A673 (cell line): ENCODE data around the gene ADAM10. TPM values are rescaled to one million over a fixed set of nuclear protein-coding genes. Genes with fewer than 3 reads are reported as not detected.

Experiments used
- BruUV-seq: library from RNA; stranded (reverse); fragments of 400-500 nt; replicated peaks from 2 replicates; lab custom pipeline; 2021; lab: Mats Ljungman, UMichigan
- CTCF ChIA-PET: fragments of 300-600 bp; sonication (Branson Sonifier 250); formaldehyde crosslinking; loops from one replicate; lab custom pipeline; 2022; ENCODE audit warnings: antibody characterized with exemption; lab: Charles Lee
- POLR2A ChIA-PET: fragments of 300-600 bp; sonication (Branson Sonifier 250); formaldehyde crosslinking; loops from one replicate; lab custom pipeline; 2022; ENCODE audit warnings: antibody characterized with exemption; ENCODE audit not compliant: low non-redundant PET; lab: Charles Lee
- DNase-seq: peaks from one replicate; pipeline ENCODE4 v3.0.0-alpha.2; 2015; ENCODE audit warnings: low spot score
- H3K27ac ChIP-seq: fragments of 200-600 bp; sonication (generic); 2 replicates; pipeline ENCODE4 v1.5.1; 2016; ENCODE audit warnings: mixed run types, low read depth, mild to moderate bottlenecking, mixed read lengths, antibody characterized with exemption, low read length; ENCODE audit not compliant: poor library complexity, severe bottlenecking
- H3K27me3 ChIP-seq: fragments of 200-600 bp; sonication (generic); replicated peaks from 2 replicates; pipeline ENCODE4 v1.6.1; 2017; ENCODE audit warnings: mixed run types, low read depth, mild to moderate bottlenecking, mixed read lengths, antibody characterized with exemption, low read length; ENCODE audit not compliant: insufficient read depth, poor library complexity
- H3K36me3 ChIP-seq: fragments of 200-600 bp; sonication (generic); 2 replicates; pipeline ENCODE4 v1.6.1; 2016; ENCODE audit warnings: mixed run types, mild to moderate bottlenecking, mixed read lengths, antibody characterized with exemption, low read length; ENCODE audit not compliant: insufficient read depth, poor library complexity, severe bottlenecking
- H3K4me1 ChIP-seq: fragments of 200-600 bp; sonication (generic); 2 replicates; pipeline ENCODE4 v1.6.1; 2017; ENCODE audit warnings: mixed run types, mild to moderate bottlenecking, mixed read lengths, antibody characterized with exemption, low read length; ENCODE audit not compliant: insufficient read depth, poor library complexity, severe bottlenecking
- H3K4me3 ChIP-seq: fragments of 200-600 bp; sonication (generic); 2 replicates; pipeline ENCODE4 v1.5.1; 2016; ENCODE audit warnings: low read depth, mixed run types, mild to moderate bottlenecking, mixed read lengths, low read length; ENCODE audit not compliant: poor library complexity, severe bottlenecking
- H3K9me3 ChIP-seq: fragments of 200-600 bp; sonication (generic); 2 replicates; pipeline ENCODE4 v1.6.1; 2016; ENCODE audit warnings: mixed run types, low read depth, mild to moderate bottlenecking, mixed read lengths, antibody characterized with exemption, low read length; ENCODE audit not compliant: poor library complexity, severe bottlenecking
- CTCF ChIP-seq: fragments of 300-800, 200-600 bp; sonication (generic); conservative IDR thresholded peaks from 2 replicates; pipeline ENCODE4 v1.5.1; 2017; ENCODE audit warnings: low read depth, mild to moderate bottlenecking, antibody characterized with exemption, low read length, moderate library complexity, mixed read lengths
- EZH2 ChIP-seq: fragments of 200-600 bp; sonication (generic); IDR thresholded peaks from 2 replicates; pipeline ENCODE4 v1.6.1; 2017; ENCODE audit warnings: borderline replicate concordance, low read depth, mild to moderate bottlenecking, mixed read lengths, antibody characterized with exemption, low read length; ENCODE audit not compliant: poor library complexity, severe bottlenecking
- intact Hi-C: fragments of 100-400 bp; cut with micrococcal nuclease; formaldehyde crosslinking; loops from one replicate; pipeline ENCODE4 v1.10.0; 2022; ENCODE audit not compliant: unreplicated experiment
- total RNA-seq: library from RNA; stranded (reverse); gene quantifications from 2 replicates; pipeline ENCODE4 v1.2.3, GENCODE V29; 2021

The ADAM10 gene
- total RNA-seq, 1 experiment from 2014 or later = 130 TPM

GRCh38 chr15:58795825-58796224 is 46.3 kb upstream of the ADAM10 start:
- DNase-seq = no peak
- no peaks in the 10 kb centered on the region for H3K27me3 ChIP-seq
- BruUV-seq = no TSS peak
- TF ChIP-seq CTCF = no peak
- TF ChIP-seq EZH2 = no peak
- H3K4me1 ChIP-seq = peaks cover 12% of the 10 kb centered on the region
- no peak overlapping the region for H3K4me3 ChIP-seq
- CTCF ChIA-PET = no interaction called here
- intact Hi-C loops = no loop called here
- no peaks in the 10 kb centered on the region for H3K36me3 ChIP-seq
- H3K9me3 ChIP-seq = no peaks in the 10 kb centered on the region
- H3K27ac ChIP-seq = peak overlapping the region; percentile 33
- POLR2A ChIA-PET = no interaction called here

GRCh38 chr15:58793862-58794261 is 44.4 kb upstream of the ADAM10 start:
- ChIA-PET POLR2A (interaction anchor here (0.7 kb wide), 1 partner anchor 495 kb away, joined by 8 read pairs; no protein-coding TSS in a partner anchor), CTCF (no interaction called here)
- intact Hi-C loops = no loop called here
- Histone ChIP-seq H3K27me3 (no peaks in the 10 kb centered on the region), H3K9me3 (no peaks in the 10 kb centered on the region), H3K36me3 (no peaks in the 10 kb centered on the region), H3K4me1 (peaks cover 12% of the 10 kb centered on the region), H3K4me3 (no peak overlapping the region), H3K27ac (peak overlapping the region; percentile 52)
- peak; percentile 20 for DNase-seq
- TF ChIP-seq EZH2 = no peak
- no peak for TF ChIP-seq CTCF
- BruUV-seq = no TSS peak

GRCh38 chr15:58788056-58788710 is 38.7 kb upstream of the ADAM10 start:
- no peak for TF ChIP-seq CTCF
- TF ChIP-seq EZH2 = no peak
- intact Hi-C loops = no loop called here
- ChIA-PET CTCF (no interaction called here), POLR2A (no interaction called here)
- Histone ChIP-seq H3K36me3 (no peaks in the 10 kb centered on the region), H3K9me3 (no peaks in the 10 kb centered on the region), H3K27me3 (no peaks in the 10 kb centered on the region), H3K27ac (no peak overlapping the region), H3K4me1 (no peaks in the 10 kb centered on the region), H3K4me3 (no peak overlapping the region)
- no TSS peak for BruUV-seq
- DNase-seq = no peak
